C4-2B (cell line): ENCODE results near the gene CCDC78.

Source experiments
- H3K27ac ChIP-seq: fragments of 450-650 bp; 2 replicates; pipeline ENCODE4 v1.5.1; 2017
- ZFX ChIP-seq: fragments of 450-650 bp; IDR thresholded peaks from 2 replicates; pipeline ENCODE4 v1.6.1; 2017
- TF ChIP-seq, protein P1 (sequence below): fragments of 450-650 bp; conservative IDR thresholded peaks from 2 replicates; pipeline ENCODE4 v1.5.1; 2017; ENCODE audit warnings: mild to moderate bottlenecking

CCDC78 gene

DNA sequence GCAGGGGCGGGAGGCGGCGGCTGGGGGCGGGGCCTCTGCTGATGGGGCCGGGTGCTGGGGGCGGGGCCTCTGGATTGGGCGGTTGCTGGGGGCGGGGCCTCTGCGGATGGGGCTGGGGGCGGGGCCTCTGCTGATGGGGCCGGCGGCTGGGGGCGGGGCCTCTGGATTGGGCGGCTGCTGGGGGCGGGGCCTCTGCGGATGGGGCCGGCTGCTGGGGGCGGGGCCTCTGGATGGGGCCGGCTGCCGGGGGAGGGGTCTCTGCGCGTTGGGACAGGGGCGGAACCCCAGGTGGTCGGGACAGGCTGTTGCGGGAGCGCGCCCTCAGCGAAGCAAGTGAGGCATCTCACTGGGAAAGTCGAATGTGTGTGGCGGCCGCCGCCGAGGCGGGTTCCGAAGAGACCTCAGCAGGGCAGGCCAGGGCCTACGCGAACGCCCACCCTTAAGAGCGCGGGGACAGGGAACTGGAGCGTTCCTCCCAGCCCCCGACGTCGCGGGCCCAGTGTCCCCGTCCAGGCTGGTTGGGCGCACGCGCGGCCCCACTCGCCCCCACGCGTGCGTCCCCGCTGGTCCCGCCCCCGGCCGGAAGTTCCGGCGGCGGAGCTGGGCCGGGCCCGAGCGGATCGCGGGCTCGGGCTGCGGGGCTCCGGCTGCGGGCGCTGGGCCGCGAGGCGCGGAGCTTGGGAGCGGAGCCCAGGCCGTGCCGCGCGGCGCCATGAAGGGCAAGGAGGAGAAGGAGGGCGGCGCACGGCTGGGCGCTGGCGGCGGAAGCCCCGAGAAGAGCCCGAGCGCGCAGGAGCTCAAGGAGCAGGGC, 46.2 kb downstream of the CCDC78 start, which contains the start of gene STUB1:
Gene STUB1, plus strand, starts transcription at position 597 of the 811 bp plus-strand sequence. Its CDS starts 116 bp downstream, at position 713.
- peak within 1 kb of the TSS; percentile 94 for H3K27ac ChIP-seq
- TF ChIP-seq ZFX: peak; percentile 73; the same call in 1 of the 2 replicates
- TF ChIP-seq, protein P1, sequence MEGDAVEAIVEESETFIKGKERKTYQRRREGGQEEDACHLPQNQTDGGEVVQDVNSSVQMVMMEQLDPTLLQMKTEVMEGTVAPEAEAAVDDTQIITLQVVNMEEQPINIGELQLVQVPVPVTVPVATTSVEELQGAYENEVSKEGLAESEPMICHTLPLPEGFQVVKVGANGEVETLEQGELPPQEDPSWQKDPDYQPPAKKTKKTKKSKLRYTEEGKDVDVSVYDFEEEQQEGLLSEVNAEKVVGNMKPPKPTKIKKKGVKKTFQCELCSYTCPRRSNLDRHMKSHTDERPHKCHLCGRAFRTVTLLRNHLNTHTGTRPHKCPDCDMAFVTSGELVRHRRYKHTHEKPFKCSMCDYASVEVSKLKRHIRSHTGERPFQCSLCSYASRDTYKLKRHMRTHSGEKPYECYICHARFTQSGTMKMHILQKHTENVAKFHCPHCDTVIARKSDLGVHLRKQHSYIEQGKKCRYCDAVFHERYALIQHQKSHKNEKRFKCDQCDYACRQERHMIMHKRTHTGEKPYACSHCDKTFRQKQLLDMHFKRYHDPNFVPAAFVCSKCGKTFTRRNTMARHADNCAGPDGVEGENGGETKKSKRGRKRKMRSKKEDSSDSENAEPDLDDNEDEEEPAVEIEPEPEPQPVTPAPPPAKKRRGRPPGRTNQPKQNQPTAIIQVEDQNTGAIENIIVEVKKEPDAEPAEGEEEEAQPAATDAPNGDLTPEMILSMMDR: no peak

DNA sequence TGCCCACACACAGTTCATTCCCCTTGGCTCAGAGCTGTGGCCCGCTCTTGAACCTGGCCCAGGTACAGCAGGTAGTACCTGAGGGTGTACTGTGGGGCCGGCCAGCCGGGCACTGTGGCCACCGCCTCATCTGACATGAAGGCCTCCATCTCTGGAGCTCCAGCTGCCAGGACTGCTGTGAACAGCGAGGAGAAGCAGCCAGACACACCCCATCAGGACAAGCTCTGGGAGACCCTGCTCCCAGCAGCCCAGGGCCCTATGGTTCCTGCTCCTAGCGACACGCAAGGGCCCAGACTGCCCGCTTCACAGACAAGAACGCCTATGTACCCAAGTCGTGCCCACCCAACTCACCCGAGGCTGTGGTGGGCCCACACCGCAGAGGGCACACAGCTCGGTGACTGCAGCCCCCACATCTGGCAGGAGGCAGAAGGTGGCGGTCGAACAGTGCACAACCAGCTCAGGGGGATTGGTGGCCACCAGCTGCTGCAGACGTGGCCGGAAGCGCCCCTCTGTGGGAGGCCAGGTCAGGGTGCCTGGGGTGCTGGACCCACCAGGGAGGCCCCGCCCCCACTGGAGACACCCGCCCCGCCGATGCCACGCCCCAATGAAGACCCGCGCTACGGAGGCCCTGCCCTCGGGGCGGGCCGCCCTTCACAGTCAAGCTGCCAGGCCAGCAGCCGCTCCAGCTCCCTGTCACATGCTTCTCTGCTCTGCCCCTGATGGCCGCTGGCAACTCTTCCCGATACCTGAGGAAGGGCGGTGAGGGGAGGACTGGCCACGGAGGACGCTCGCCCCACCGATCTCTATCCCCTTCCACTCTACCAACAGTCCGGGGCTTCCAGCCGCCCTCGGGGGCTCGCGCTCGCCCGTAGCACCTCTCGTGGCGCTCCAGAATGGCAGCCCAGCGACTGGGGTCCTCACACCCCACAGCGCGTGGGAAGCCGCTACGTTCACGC, 47.1 kb downstream of the CCDC78 start:
- TF ChIP-seq, protein P1: no peak
- TF ChIP-seq ZFX: no peak
- H3K27ac ChIP-seq: peak overlapping the region; percentile 94

DNA sequence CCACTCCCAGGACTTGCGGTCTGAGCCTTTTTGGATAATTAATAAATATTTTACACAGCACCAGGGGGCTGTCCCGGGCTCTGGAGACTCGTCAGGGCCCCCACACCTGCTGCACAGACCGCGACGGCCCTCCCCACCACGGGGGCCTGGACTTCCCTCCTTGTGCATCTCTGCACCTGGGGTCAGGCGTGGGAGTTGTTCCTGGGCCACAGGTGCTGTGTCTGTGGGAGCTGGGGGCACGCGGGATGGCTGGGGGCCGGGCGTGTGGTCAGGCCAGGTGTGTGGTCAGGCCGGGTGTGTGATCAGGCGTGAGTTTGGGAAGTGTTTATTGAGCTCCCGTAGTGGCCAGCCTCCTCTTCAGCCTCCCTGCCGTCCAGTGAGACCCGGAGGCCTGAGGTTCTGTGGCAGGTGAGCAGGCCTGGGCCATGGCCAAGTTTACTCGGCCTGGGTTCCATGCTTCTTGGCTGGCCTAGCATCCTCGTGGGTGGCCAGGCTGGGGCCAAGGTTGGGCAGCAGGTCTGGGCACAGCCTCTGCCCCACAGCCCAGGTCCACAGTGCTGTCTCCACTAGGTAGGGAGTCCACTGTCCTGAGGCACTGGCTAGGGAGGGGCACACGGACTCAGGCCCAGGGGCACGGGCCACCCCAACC, 47.9 kb downstream of the CCDC78 start:
- H3K27ac ChIP-seq: peak overlapping the region; percentile 94
- TF ChIP-seq, protein P1: no peak
- no peak for TF ChIP-seq ZFX

DNA sequence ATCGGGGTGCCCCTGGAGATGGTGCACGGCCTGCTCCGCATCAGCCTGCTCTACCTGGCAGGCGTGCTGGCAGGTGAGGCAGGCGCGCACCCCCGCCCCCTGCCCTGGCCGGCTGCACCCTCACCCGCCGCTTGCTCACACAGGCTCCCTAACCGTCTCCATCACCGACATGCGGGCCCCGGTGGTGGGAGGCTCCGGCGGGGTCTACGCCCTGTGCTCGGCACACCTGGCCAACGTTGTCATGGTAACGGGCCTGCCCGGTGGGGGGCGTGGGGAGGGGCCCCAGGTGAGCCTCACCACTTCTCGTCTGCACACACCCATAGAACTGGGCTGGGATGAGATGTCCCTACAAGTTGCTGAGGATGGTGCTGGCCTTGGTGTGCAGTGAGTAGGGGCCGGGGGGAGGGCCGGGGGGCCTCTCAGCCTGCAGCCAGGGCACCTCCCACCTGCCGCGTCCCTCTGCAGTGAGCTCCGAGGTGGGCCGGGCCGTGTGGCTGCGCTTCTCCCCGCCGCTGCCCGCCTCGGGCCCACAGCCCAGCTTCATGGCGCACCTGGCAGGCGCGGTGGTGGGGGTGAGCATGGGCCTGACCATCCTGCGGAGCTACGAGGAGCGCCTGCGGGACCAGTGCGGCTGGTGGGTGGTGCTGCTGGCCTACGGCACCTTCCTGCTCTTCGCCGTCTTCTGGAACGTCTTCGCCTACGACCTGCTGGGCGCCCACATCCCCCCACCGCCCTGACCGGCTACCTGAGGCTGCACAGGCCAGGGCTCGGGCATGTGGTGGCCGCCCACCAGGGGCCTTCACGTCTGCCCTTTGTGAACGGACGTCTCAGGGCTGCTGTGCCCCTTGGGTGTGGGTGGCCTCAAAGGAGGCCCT, 48.7 kb downstream of the CCDC78 start:
- no peak for TF ChIP-seq ZFX
- TF ChIP-seq, protein P1: no peak
- H3K27ac ChIP-seq: peak overlapping the region; percentile 94; the same call in 1 of the 2 replicates

DNA sequence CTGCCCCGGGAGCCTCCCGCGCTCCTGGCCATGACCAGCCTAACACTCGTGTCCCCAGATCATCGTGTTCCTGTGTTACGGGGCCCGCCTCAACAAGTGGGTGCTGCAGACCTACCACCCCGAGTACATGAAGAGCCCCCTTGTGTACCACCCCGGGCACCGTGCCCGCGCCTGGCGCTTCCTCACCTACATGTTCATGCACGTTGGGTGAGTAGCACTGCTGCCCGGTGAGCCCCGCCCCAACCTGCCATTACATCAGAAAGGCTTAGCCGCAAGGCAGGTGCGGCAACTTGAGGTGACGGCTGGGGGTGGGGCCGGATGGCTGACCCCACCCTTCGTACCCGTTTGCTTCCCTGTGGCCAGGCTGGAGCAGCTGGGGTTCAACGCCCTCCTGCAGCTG, 49.3 kb downstream of the CCDC78 start:
- H3K27ac ChIP-seq: no peak overlapping the region
- TF ChIP-seq, protein P1: no peak
- TF ChIP-seq ZFX: no peak

DNA sequence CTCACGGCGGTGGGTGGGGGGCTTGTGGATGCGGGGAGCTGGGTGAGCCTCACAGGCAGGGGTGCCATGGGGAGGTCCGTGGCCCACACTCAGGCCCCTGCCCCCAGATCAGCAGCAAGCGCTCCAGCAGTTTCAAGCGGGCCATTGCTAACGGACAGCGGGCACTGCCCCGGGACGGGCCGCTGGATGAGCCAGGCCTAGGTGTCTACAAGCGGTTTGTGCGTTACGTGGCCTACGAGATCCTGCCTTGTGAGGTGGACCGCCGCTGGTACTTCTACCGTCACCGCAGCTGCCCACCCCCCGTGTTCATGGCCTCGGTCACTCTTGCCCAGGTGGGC, 49.7 kb downstream of the CCDC78 start:
- no peak overlapping the region for H3K27ac ChIP-seq
- TF ChIP-seq ZFX: no peak
